ENCODE results near the gene ZNF175. TPM values are rescaled to one million over a fixed set of nuclear protein-coding genes. Genes with fewer than 3 reads are reported as not detected.

ZNF175 gene
- total RNA-seq, 1 experiment from 2014 or later, result 5.1 TPM

DNA sequence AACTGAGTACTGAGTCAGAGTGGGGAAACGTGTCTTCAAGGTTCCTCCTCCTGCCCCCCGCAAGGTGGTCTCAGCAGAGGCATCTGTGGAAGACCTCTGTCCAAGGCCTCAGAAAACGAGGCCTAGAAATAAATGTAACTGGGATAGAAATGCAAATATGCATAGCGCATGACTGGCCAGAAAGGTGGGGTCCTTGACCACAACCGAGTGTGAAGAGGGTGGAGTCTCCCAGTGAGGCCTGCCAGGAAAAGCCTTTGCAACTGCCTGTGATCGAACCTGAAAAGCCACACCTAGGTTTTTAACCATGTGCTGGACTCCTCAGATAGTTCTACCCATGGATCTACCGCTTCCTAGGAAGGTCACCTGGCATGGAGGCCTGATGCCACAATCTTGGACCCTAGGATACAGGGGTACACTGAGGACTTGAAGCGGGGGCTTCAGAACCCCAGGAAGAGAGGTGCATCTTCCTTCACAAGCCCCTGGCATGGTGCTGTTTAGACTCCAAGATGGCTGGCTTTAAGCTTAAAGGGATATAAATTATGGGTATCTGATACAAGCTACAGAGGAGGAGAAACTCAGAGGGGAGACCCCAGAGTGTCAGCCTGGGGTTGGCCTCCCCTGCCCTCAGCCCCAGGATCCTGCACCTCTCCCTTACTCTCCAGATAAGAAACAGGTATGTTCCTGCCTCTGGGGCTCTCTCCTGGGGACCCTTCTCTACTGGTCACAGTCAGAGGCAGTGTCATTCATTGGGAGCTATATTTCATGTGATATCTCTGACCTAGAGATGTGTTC lies 21.4 kb upstream of the ZNF175 start:
- peak; percentile 4 for DNase-seq (ENCODE audit: low spot score)

DNA sequence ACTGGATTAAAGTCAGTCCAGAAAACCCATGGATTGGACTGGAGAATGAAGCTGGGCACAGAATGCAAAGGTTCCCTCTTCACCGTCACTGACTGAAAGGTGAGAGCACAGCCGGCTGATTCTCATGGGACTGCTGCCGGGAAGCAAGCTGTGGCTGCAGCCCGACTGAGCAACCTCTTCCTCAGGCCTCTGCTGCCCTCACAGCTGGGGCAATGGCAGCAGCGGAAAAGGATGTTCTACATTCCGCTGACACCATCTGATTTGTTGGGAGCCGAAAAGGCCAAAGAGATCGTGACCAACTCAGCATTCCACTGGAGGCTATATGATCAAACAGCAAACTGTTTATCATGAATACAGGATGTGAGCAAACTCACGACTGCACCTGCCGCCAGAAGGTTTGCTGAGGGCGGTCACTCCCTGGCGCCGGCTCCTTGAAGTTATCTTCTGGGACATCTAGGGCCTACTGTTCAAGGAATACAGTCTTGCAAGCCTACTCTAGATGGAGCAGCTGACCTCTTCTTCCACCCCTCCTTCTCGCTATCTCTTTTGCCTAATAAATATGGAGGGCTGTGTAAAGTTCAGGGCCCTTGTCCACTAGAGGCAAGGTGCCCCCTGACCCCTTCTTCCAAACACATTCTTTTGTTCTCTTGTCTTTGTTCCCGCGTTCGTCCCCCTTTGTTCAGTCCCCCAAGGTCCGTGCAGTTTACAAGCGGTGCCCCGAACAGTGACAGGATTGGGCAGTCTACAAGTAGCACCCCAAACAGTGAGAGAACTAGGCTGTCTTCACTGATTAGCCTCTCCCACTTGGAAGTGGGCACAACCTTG lies 20.0 kb upstream of the ZNF175 start:
- DNase-seq (ENCODE audit: low spot score), result no peak

DNA sequence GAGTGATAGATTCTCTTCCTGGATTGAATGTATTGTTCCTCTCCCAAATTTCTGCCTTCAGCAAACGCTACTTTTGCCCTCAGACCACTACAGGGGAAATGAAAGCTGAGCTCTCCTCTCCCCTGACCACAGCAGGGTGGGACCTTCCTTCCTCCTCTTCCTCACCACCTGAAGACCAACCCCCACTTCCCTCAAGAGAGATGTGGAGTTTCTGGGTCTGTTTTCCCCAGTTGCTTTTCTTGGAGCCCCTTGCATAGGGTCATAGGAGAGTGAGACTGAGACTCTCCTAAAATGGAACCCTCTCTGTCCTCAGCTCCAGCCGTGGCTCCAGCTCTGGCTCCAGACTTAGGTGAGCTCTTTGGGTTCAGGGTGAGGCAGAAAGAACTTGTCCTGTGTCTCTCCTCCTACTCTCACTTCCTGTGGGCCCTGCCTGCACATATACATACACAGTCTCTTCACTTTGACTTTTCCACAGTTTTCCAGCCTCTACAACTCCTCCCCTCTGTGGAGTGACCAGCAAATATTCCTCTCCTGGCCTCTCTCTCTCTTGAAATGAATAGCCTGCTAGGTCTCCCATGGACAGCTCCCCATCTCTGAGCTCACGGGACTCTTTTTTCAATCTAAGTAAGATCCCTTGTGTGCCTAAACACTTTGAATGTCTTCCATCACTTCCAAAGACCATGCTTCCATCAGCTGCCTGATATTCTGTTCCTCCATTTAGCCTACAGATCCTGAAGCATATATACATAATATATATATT lies 19.2 kb upstream of the ZNF175 start:
- DNase-seq (ENCODE audit: low spot score), result no peak

DNA sequence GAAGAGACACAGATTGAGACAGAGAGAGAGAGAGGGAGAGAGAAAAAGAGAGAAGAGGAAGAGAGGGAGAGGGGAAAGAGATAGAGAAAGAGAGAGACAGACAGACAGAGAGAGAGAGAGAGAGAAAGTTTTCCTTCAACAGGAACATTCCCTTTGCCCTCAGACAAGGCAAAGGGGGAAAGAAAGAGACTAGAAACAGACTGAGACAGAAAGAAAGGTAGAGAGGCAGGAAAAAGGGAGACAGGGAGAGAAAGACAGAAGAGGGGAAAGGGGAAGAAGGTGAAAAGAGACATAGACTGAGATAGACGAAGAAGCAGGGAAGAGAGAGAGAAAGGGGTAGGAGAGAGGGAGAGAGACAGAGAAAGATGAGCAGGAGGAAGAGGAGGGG lies 18.5 kb upstream of the ZNF175 start:
- no peak for DNase-seq (ENCODE audit: low spot score)

DNA sequence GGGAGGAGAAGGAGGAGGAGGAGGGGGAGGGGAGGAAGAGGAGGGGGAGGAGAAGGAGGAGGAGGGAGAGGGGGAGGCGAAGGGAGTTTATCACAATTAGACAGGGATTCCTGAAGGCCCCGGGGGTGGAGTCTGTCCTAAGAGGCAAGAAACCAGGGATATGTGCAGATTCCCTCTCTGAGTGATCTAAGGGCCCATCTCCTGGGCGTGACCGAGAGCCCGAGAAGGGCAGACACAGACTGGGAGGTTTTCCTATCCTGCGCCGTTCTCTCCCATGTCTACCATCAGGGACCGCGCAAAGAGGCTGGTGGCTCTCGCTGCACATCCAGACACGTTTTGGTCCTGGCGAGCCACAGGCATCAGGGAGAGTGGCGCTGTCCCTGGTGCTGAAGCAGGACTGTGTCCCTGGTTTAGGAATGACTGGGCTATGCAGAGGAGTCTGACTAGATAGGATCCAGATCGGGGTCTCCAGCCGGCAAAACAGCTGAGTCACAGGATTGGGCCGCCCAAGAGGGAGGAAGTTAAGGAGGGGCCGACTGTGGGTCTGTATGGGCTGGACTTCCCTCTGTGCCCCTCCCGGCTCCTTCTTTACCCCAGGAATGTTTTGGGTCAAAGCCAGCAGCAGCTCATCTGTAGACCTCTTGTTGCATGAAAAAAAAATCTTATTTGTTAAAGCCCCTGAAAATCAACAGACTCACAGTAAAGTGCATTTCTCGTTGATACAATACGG lies 17.9 kb upstream of the ZNF175 start:
- peak; percentile 71 for DNase-seq (ENCODE audit: low spot score)

DNA sequence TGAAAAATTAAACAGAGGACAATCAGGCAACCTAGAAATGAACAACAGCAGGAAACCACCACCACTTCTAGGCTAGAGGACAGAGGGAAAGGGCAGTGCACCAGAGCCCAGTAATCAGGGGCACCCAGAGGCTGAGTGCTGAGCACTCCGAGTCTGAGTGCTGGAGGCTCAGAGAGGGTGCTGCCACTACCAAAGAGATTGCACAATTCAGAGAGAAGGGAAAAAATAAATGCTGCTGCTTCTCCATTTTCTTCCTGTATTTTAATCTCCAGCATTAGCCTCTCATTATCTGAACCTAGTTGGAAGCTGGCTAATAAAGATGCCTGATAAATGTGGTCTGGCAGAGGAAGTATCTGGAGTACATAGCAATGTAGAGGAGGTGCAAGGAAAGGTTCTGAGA lies 11.8 kb upstream of the ZNF175 start:
- DNase-seq (ENCODE audit: low spot score), result no peak

DNA sequence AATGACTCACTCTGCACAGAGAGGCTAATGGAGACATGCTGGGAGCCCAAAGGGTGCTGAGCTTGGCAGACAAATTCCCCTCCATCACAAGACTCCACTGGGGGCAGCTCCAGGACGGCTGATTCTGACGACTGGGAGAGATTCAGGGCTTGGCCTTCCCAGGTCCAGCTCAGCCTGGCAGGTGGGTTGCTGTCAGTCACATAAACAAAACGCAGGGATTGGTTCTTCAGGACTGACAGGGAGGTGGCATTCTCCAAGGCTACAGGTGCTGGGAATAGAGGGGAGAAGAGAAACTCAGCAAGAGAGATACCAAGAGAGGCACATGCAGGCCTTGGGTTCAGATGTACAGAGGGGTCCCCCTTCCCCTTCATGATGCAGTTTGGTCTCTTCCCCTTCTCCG lies 10.7 kb upstream of the ZNF175 start:
- no peak for DNase-seq (ENCODE audit: low spot score)

DNA sequence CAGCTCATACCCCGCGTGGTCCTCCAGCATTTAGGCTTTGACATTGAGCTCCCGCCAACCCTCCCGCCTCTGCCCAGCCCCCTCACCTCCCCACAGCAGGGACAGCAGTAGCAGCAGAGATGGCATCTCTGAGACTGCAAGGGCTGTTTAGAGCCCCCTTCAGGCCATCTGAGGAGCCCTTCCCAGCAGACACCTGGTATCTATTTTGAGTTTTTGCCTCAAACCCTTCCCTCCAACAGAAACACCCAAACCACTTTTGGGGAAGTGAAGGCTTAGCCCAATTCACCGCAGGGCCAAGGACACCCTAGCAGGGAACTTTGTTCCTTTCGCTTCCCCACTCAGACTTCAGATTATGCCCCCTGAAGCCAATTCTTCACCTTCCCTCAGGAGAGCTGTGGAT lies 6.3 kb upstream of the ZNF175 start:
- DNase-seq (ENCODE audit: low spot score), result no peak

DNA sequence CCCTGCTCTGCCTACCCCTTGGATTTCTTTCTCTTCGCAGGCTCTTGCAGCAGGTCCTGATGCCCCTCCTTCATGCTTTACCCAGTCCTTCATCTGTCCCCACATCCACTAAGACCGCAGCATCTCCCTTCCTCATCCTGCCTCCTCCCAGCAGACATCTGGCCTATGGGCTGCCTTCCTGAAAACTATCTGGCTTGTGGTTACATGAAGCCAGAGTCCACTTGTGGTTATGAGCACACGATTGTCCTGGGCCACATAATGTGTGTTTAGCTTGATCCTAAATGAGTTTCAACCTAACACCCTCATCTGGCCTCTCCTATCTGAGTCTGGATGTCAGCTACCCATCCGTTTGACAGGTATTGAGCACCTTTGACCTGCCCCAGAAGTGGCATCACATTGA lies 5.5 kb upstream of the ZNF175 start:
- DNase-seq (ENCODE audit: low spot score), result no peak

DNA sequence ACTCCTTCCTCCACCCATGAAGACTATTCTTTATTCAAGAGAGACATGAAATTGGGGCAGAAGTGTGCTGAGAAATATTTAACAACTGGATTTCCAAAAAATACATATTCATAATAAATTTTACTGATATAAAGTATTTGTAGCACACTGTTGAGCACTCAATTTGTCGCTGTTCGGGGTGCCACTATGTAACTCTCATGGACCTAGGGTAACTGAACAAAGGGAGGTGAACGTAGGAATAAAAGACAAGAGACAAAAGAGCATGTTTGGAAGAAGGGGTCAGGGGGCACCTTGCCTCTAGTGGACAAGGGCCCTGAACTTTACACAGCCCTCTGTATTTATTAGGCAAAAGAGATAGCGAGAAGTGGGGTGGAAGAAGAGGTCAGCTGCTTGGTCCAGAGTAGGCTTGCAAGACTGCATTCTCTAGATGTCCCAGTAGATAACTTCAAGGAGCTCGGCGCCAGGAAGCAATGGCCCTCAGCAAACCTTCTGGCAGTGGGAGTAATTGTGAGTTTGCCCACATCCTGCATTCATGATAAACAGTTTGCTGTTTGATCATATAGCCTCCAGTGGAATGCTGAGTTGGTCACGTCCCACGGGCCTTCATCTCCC lies 4.5 kb upstream of the ZNF175 start:
- DNase-seq (ENCODE audit: low spot score), result no peak

DNA sequence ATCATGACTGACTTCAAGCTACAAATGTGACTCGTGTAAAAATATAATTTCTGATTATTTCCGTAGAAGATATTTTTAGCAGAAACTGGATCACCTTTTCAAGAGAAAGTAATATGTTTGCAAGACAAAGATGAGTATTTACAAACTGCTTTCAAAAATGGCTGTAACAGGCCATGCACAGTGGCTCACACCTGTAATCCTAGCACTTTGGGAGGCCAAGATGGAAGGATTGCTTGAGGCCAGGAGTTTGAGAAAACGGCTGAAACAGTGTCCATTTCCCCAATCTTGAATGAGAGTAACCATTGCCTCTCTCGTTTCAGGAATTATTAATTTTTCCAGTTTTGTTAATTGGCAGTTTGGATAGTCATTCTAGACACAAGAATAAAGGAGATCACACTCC lies 3.5 kb upstream of the ZNF175 start:
- no peak for DNase-seq (ENCODE audit: low spot score)

DNA sequence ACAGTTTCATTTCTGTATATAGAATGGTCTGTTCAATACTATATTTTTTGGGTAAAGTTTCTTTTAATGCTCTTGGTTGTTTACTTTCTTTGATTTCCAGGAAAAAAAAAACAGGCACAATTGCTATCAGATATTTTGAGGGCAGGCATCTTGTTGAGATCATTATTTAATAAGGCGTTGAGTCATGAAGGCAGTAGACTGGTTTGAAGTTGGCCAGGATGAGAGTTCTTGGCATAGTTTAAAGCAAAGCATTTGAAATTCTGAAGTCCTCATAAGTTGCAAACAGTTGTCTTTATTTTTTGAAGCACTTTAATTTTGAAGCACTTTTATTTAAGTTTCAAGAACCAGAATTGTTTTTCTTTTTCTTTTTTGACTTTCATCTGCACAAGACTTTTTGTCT lies 2.6 kb upstream of the ZNF175 start:
- DNase-seq (ENCODE audit: low spot score), result no peak

DNA sequence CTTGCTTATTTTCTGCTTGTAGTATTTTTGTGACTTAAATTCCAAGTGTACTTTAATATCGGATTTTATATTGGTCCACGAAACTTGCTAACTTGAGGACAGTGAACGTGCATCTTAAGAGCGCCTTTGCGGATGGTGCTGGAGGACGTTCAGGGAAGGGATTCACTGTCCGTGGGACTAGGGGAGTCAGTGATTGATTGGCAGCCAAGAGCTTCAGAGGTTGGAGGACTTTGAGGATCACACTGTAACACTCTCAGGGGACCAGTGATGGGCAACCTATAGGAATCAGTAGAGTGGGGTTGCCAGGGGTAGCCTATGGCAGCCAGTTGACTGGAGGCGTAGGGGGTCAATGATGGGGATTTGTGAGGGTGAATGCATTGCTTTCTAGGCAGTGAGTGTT lies 516 bp downstream of the ZNF175 start:
- no peak for DNase-seq (ENCODE audit: low spot score)

DNA sequence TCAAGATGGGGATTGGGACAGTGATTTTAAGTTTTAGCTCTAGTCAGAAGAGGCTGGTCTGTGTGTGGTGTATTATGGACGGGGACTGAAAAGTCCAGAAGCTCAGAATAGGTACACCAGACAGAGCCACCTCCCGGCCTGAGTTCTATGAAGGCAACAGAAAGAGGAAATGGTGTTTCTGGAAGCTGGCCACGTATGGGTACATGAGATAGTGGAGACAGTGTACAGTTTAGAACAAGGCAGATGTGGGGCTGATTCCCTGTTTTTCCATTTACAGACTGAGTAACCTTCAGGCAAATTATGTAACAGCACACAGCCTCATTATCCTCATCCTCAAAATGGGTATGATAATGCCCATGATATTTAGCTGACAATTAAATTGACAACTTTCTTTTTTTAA lies 1.3 kb downstream of the ZNF175 start:
- no peak for DNase-seq (ENCODE audit: low spot score)

DNA sequence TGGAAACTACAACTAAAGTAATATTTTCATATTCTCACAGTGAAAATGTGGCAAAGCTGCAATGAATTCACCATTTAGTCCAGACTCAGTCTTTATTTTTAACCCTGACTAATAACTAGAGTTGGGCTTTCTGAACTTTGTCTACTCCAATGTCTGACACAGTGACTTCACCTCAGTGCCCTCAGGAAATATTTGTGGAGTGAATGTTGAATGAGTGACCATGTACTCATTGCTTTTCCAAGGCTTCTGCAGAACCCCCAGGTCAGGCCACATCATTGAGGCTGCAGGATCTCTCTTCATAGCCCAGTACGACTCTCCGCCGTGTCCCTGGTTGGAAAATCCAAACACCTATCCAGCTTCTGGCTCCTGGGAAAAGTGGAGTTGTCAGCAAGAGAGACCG lies 1.8 kb downstream of the ZNF175 start:
- DNase-seq (ENCODE audit: low spot score), result no peak

DNA sequence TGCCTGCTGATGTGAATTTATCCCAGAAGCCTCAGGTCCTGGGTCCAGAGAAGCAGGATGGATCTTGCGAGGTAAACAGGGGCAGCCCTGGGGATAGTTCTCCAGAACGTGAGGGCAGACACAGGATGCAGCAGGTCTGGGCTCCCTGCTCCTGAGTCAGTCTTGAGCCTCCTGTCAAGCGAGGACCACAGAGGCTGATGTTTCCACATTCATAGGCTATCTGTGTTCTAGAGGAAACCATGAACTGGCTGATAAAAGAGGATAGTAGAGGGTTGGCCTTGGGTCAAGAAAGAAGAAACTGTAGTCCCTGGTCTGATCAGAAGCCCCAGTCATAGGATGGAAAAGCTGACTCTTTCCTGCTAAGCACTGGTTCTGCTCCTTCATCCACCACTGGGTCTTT lies 2.2 kb downstream of the ZNF175 start:
- DNase-seq (ENCODE audit: low spot score), result no peak

DNA sequence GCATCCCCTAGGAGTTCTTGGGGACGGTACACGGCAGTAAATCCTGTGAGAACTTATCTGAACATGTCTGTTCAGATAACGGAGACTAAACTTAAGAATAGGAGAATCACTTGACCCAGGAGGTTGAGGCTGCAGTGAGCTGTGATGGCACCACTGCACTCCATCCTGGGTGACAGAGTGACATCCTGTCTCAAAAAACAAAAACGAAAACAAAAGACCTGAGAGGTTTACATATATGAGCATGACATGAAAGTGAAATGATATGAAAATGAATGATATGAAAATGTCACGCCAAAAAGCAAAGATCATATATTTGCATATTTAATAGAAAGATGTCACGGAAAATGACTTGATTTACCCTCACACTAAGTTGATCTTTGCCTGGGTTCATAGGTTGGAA lies 5.8 kb downstream of the ZNF175 start:
- no peak for DNase-seq (ENCODE audit: low spot score)

DNA sequence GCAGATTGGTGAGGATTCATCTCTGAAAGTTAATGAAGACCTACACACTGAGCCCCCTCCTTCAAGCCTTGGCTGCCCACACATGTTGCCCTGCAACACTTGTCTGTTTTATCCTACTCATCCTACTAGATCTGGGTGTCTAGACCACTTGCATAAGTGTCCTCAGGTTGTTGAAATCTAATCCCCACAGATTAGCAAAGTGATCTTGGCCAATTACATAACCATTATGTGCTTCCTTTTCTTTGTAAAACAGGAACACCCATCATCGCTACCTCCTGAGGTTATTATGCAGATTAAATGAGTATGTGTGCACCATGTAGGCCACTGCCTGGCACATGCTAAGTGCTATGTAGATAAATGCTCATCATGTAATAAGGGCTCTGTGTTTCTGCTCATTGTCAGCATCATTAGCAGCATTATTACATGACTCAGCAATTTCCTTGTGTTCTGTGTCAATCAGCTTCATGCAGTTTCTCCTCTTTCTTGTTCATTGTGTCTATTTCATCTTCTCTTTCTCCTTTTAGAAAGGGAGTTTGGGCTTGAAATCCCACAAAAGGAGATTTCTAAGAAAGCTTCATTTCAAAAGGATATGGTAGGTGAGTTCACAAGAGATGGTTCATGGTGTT lies 15.1 kb downstream of the ZNF175 start:
- DNase-seq (ENCODE audit: low spot score), result no peak

DNA sequence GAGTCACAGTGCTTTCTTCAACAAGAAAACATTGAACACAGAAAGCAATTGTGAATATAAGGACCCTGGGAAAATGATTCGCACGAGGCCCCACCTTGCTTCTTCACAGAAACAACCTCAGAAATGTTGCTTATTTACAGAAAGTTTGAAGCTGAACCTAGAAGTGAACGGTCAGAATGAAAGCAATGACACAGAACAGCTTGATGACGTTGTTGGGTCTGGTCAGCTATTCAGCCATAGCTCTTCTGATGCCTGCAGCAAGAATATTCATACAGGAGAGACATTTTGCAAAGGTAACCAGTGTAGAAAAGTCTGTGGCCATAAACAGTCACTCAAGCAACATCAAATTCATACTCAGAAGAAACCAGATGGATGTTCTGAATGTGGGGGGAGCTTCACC lies 15.7 kb downstream of the ZNF175 start:
- no peak for DNase-seq (ENCODE audit: low spot score)

DNA sequence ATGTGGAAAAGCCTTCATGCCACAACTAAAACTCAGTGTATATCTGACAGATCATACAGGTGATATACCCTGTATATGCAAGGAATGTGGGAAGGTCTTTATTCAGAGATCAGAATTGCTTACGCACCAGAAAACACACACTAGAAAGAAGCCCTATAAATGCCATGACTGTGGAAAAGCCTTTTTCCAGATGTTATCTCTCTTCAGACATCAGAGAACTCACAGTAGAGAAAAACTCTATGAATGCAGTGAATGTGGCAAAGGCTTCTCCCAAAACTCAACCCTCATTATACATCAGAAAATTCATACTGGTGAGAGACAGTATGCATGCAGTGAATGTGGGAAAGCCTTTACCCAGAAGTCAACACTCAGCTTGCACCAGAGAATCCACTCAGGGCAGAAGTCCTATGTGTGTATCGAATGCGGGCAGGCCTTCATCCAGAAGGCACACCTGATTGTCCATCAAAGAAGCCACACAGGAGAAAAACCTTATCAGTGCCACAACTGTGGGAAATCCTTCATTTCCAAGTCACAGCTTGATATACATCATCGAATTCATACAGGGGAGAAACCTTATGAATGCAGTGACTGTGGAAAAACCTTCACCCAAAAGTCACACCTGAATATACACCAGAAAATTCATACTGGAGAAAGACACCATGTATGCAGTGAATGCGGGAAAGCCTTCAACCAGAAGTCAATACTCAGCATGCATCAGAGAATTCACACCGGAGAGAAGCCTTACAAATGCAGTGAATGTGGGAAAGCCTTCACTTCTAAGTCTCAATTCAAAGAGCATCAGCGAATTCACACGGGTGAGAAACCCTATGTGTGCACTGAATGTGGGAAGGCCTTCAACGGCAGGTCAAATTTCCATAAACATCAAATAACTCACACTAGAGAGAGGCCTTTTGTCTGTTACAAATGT lies 16.4 kb downstream of the ZNF175 start:
- no peak for DNase-seq (ENCODE audit: low spot score)
